ENCODE results near the gene TFF3. TPM values are rescaled to one million over a fixed set of nuclear protein-coding genes. Genes with fewer than 3 reads are reported as not detected.

Gene TFF3
- total and polyA plus RNA-seq, 2 experiments from 2014 or later: not detected

- Histone ChIP-seq H3K9me2 (ENCODE audit: insufficient read depth) (no peaks in the 10 kb centered on the region), H3K27ac (no peak overlapping the region), H3F3A (ENCODE audit: insufficient read depth) (no peaks in the 10 kb centered on the region), H3K79me2 (ENCODE audit: insufficient read depth) (no peaks in the 10 kb centered on the region), H3K4me1 (ENCODE audit: insufficient read depth) (no peaks in the 10 kb centered on the region), H2AFZ (no peak overlapping the region), H3K36me3 (ENCODE audit: low read depth) (no peaks in the 10 kb centered on the region), H3K9me3 (ENCODE audit: low read depth) (no peaks in the 10 kb centered on the region), H3K27me3 (replicated peaks; ENCODE audit: insufficient read depth) (peaks cover 6% of the 10 kb centered on the region), H3K9ac (no peak overlapping the region), H4K20me1 (ENCODE audit: insufficient read depth) (no peaks in the 10 kb centered on the region), H3K4me3 (no peak overlapping the region), H3K4me2 (ENCODE audit: unreplicated experiment) (no peak overlapping the region)
- no peak for DNase-seq
- WGBS, 2 experiments (ENCODE audit: low coverage in 1 of 2, low lambda C conversion rate in 2 of 2, missing lambda C conversion rate in 2 of 2): 53 to 60% methylated on average over 18 to 20 of the region's 20 CpGs
- no peak for TF ChIP-seq EZH2phosphoT487 (IDR thresholded peaks at IDR 0.05; ENCODE audit: insufficient read depth, low read depth)
- no peak for TF ChIP-seq EZH2 (IDR thresholded peaks at IDR 0.05; ENCODE audit: insufficient read depth, poor library complexity, severe bottlenecking)
- in situ Hi-C loops (cut with MboI): no loop called here
Measured at GRCh38 chr21:42317826-42318746, 2.9 kb upstream of the TFF3 start.

- Histone ChIP-seq H3K4me2 (ENCODE audit: unreplicated experiment) (no peak overlapping the region), H3K36me3 (ENCODE audit: low read depth) (no peaks in the 10 kb centered on the region), H3K4me3 (no peak overlapping the region), H4K20me1 (ENCODE audit: insufficient read depth) (no peaks in the 10 kb centered on the region), H3K9me2 (ENCODE audit: insufficient read depth) (no peaks in the 10 kb centered on the region), H3K9ac (no peak overlapping the region), H3K9me3 (ENCODE audit: low read depth) (no peaks in the 10 kb centered on the region), H3K27ac (no peak overlapping the region), H3K27me3 (replicated peaks; ENCODE audit: insufficient read depth) (peaks cover 6% of the 10 kb centered on the region), H3K79me2 (ENCODE audit: insufficient read depth) (no peaks in the 10 kb centered on the region), H3K4me1 (ENCODE audit: insufficient read depth) (no peaks in the 10 kb centered on the region), H3F3A (ENCODE audit: insufficient read depth) (no peaks in the 10 kb centered on the region), H2AFZ (no peak overlapping the region)
- DNase-seq: no peak
- TF ChIP-seq EZH2 (IDR thresholded peaks at IDR 0.05; ENCODE audit: insufficient read depth, poor library complexity, severe bottlenecking) (no peak), EZH2phosphoT487 (IDR thresholded peaks at IDR 0.05; ENCODE audit: insufficient read depth, low read depth) (no peak)
- in situ Hi-C loops (cut with MboI): no loop called here
- 37 to 41% methylated on average over 8 of the region's 8 CpGs for WGBS, 2 experiments (ENCODE audit: low coverage in 1 of 2, low lambda C conversion rate in 2 of 2, missing lambda C conversion rate in 2 of 2)
Measured at GRCh38 chr21:42317341-42317741, 2.1 kb upstream of the TFF3 start.

- Histone ChIP-seq H3K36me3 (ENCODE audit: low read depth) (no peaks in the 10 kb centered on the region), H3K9me3 (ENCODE audit: low read depth) (no peaks in the 10 kb centered on the region), H3K27me3 (replicated peaks; ENCODE audit: insufficient read depth) (peaks cover 6% of the 10 kb centered on the region), H3K4me3 (no peak overlapping the region), H3K4me1 (ENCODE audit: insufficient read depth) (no peaks in the 10 kb centered on the region), H4K20me1 (ENCODE audit: insufficient read depth) (no peaks in the 10 kb centered on the region), H2AFZ (no peak overlapping the region), H3F3A (ENCODE audit: insufficient read depth) (no peaks in the 10 kb centered on the region), H3K9me2 (ENCODE audit: insufficient read depth) (no peaks in the 10 kb centered on the region), H3K27ac (no peak overlapping the region), H3K4me2 (ENCODE audit: unreplicated experiment) (no peak overlapping the region), H3K9ac (no peak overlapping the region), H3K79me2 (ENCODE audit: insufficient read depth) (no peaks in the 10 kb centered on the region)
- 60 to 61% methylated on average over 16 of the region's 16 CpGs for WGBS, 2 experiments (ENCODE audit: low coverage in 1 of 2, low lambda C conversion rate in 2 of 2, missing lambda C conversion rate in 2 of 2)
- no peak for TF ChIP-seq EZH2phosphoT487 (IDR thresholded peaks at IDR 0.05; ENCODE audit: insufficient read depth, low read depth)
- TF ChIP-seq EZH2 (IDR thresholded peaks at IDR 0.05; ENCODE audit: insufficient read depth, poor library complexity, severe bottlenecking): no peak
- in situ Hi-C loops (cut with MboI): no loop called here
- no peak for DNase-seq
Measured at GRCh38 chr21:42316891-42317290, 1.7 kb upstream of the TFF3 start.

GRCh38 chr21:42314616-42315295, 453 bp downstream of the TFF3 start:
- DNase-seq: no peak
- no peaks in the 10 kb centered on the region for H3K4me1 ChIP-seq (ENCODE audit: insufficient read depth)
- no peaks in the 10 kb centered on the region for H3K9me3 ChIP-seq (ENCODE audit: low read depth)
- no peaks in the 10 kb centered on the region for H3F3A ChIP-seq (ENCODE audit: insufficient read depth)
- H3K4me2 ChIP-seq (ENCODE audit: unreplicated experiment): no peak overlapping the region
- peaks cover 13% of the 10 kb centered on the region for H3K27me3 ChIP-seq (replicated peaks; ENCODE audit: insufficient read depth)
- TF ChIP-seq EZH2phosphoT487 (IDR thresholded peaks at IDR 0.05; ENCODE audit: insufficient read depth, low read depth) (no peak), EZH2 (IDR thresholded peaks at IDR 0.05; ENCODE audit: insufficient read depth, poor library complexity, severe bottlenecking) (no peak)
- no peaks in the 10 kb centered on the region for H3K79me2 ChIP-seq (ENCODE audit: insufficient read depth)
- H3K36me3 ChIP-seq (ENCODE audit: low read depth): no peaks in the 10 kb centered on the region
- H3K27ac ChIP-seq: no peak overlapping the region
- no peak overlapping the region for H2AFZ ChIP-seq
- H3K9ac ChIP-seq: no peak overlapping the region
- in situ Hi-C loops (cut with MboI): no loop called here
- 51 to 64% methylated on average over 6 of the region's 6 CpGs for WGBS, 2 experiments (ENCODE audit: low coverage in 1 of 2, low lambda C conversion rate in 2 of 2, missing lambda C conversion rate in 2 of 2)
- H3K4me3 ChIP-seq: no peak overlapping the region
- H3K9me2 ChIP-seq (ENCODE audit: insufficient read depth): no peaks in the 10 kb centered on the region
- H4K20me1 ChIP-seq (ENCODE audit: insufficient read depth): no peaks in the 10 kb centered on the region
